K562 (cell line): ENCODE measurements around the gene GRB10. TPM values are rescaled to one million over a fixed set of nuclear protein-coding genes. Genes with fewer than 3 reads are reported as not detected.

Experiments used
- ATAC-seq: fragments of 200-7000 bp; cut with Tn5 transposase; 3 replicates; pipeline ENCODE4 v1.9.1; 2020; ENCODE audit warnings: moderate library complexity
- BruUV-seq: library from RNA; stranded (reverse); fragments of 400-500 nt; replicated peaks from 2 replicates; lab custom pipeline; 2021; lab: Mats Ljungman, UMichigan
- CTCF ChIA-PET: fragments of 300-600 bp; formaldehyde crosslinking; extraction: SDS; loops from one replicate; lab custom pipeline; 2021; ENCODE audit warnings: low intra/inter-chr PET ratio; lab: Yijun Ruan, JAX
- POLR2A ChIA-PET: fragments of 300-600, 350-650 bp; sonication (Branson Sonifier 250); formaldehyde crosslinking; extraction: SDS; loops from one replicate; lab custom pipeline; 2021; ENCODE audit warnings: antibody characterized with exemption, inconsistent platforms; lab: Yijun Ruan, JAX
- DNase-seq, 4 experiments: peaks; one replicate each; pipeline versions ENCODE4 v3.0.0 to v3.0.0-alpha.2; 2011 to 2018; ENCODE audit warnings: low spot score in 3 of 4, mixed read lengths in 3 of 4; ENCODE audit errors: extremely low read depth in 1 of 4
- FAIRE-seq: peaks from 2 replicates; lab custom pipeline; 2011; peaks lifted over from hg19 to GRCh38; lab: Jason Lieb, UNC
- H2AFZ ChIP-seq: 2 replicates; pipeline ENCODE4 v1.6.0; 2011; ENCODE audit warnings: low read depth, low read length, control low read depth, inconsistent platforms
- H3K27ac ChIP-seq: fragments of 200-600 bp; 3 replicates; pipeline ENCODE4 v1.8.0; 2011; ENCODE audit warnings: low read depth, mild to moderate bottlenecking, control low read depth, inconsistent platforms, low read length, moderate library complexity, mixed read lengths; ENCODE audit errors: extremely low read depth
- H3K27me3 ChIP-seq, 2 experiments: fragments of 300-600 bp in 1 of 2; 2 replicates in 1 of 2; 3 replicates in 1 of 2; pipeline versions ENCODE4 v1.6.0 to v1.8.0; 2011; ENCODE audit warnings: inconsistent platforms in 2 of 2, low read length in 2 of 2, mild to moderate bottlenecking in 1 of 2, mixed read lengths in 1 of 2, moderate library complexity in 1 of 2; ENCODE audit not compliant: control insufficient read depth in 2 of 2, insufficient read depth in 2 of 2
- H3K36me3 ChIP-seq: fragments of 300-600 bp; 3 replicates; pipeline ENCODE4 v1.8.0; 2011; ENCODE audit warnings: mild to moderate bottlenecking, low read length, inconsistent platforms; ENCODE audit not compliant: control insufficient read depth, insufficient read depth
- H3K4me1 ChIP-seq, 2 experiments: fragments of 200-600 bp in 1 of 2; replicated peaks in 1 of 2; 2 replicates in 1 of 2; 3 replicates in 1 of 2; pipeline versions ENCODE4 v1.5.1 to v1.8.0; 2011; ENCODE audit warnings: inconsistent platforms in 2 of 2, low read length in 2 of 2, mild to moderate bottlenecking in 1 of 2, mixed read lengths in 1 of 2, moderate library complexity in 1 of 2; ENCODE audit not compliant: control insufficient read depth in 2 of 2, insufficient read depth in 2 of 2
- H3K4me2 ChIP-seq: 2 replicates; pipeline ENCODE4 v1.6.1; 2011; ENCODE audit warnings: low read length, control low read depth, inconsistent platforms, mixed read lengths; ENCODE audit not compliant: insufficient read depth
- H3K4me3 ChIP-seq: fragments of 200-600 bp; sonication (generic), shearing (Covaris generic); 2 replicates; pipeline ENCODE4 v1.5.1; 2016; ENCODE audit warnings: control low read depth, inconsistent platforms
- H3K79me2 ChIP-seq: fragments of 200-600 bp; 3 replicates; pipeline ENCODE4 v1.8.0; 2011; ENCODE audit warnings: low read length, inconsistent platforms; ENCODE audit not compliant: control insufficient read depth, insufficient read depth
- H3K9ac ChIP-seq, 2 experiments: 2 replicates each; pipeline versions ENCODE4 v1.6.0 to v1.6.1; 2011; ENCODE audit warnings: low read depth in 2 of 2, low read length in 2 of 2, control low read depth in 1 of 2, inconsistent platforms in 1 of 2, mild to moderate bottlenecking in 1 of 2, mixed read lengths in 1 of 2; ENCODE audit not compliant: insufficient read depth in 1 of 2
- H3K9me1 ChIP-seq: one replicate; pipeline ENCODE4 v1.6.0; 2011; ENCODE audit warnings: inconsistent platforms, mild to moderate bottlenecking, low read length, moderate library complexity; ENCODE audit not compliant: control insufficient read depth, insufficient read depth
- H3K9me3 ChIP-seq: replicated peaks from 2 replicates; pipeline ENCODE4 v1.5.1; 2011; ENCODE audit warnings: low read depth, low read length, inconsistent platforms; ENCODE audit not compliant: control insufficient read depth, insufficient read depth
- H4K20me1 ChIP-seq: replicated peaks from 2 replicates; pipeline ENCODE4 v1.6.1; 2011; ENCODE audit warnings: low read length, inconsistent platforms, mixed read lengths; ENCODE audit not compliant: control insufficient read depth, insufficient read depth
- CHD1 ChIP-seq: fragments of 200-600 bp; sonication (generic); IDR thresholded peaks from one replicate; pipeline ENCODE4 v1.6.1; 2012; ENCODE audit warnings: mild to moderate bottlenecking, moderate library complexity, low read length, inconsistent platforms
- ERF ChIP-seq: fragments of 450-650 bp; formaldehyde crosslinking; IDR thresholded peaks from 2 replicates; pipeline ENCODE4 v1.4.0; 2020; ENCODE audit warnings: mild to moderate bottlenecking, mixed read lengths
- SMAD3 ChIP-seq: fragments of 450-650 bp; formaldehyde crosslinking; conservative IDR thresholded peaks from 2 replicates; pipeline ENCODE4 v1.4.0; 2020; ENCODE audit warnings: mild to moderate bottlenecking
- SRSF1 ChIP-seq: fragments of 200-400 bp; formaldehyde crosslinking; IDR thresholded peaks from 2 replicates; pipeline ENCODE4 v1.6.1; 2017; ENCODE audit warnings: mild to moderate bottlenecking, low read depth, low read length, moderate library complexity
- ZNF57 ChIP-seq: fragments of 450-650 bp; formaldehyde crosslinking; IDR thresholded peaks from 2 replicates; pipeline ENCODE4 v1.4.0; 2020; ENCODE audit warnings: mild to moderate bottlenecking, moderate library complexity
- WGBS: fragments of 100-300 bp; shearing (Covaris generic); methylation state at CpG from one replicate; pipeline ENCODE4 v1.1.6; 2016; ENCODE audit warnings: low coverage, mixed read lengths; ENCODE audit not compliant: insufficient coverage; ENCODE audit errors: missing lambda C conversion rate; 5-methylcytosine and 5-hydroxymethylcytosine counted together
- in situ Hi-C: fragments of 300-500 bp; cut with MboI; formaldehyde crosslinking; loops from 4 replicates; pipeline ENCODE4 v1.15.0; 2018; ENCODE audit warnings: inconsistent platforms, mixed read lengths
- intact Hi-C: fragments of 100-400 bp; cut with micrococcal nuclease; formaldehyde crosslinking; loops from 2 replicates; pipeline ENCODE4 v1.14.2; 2022
- polyA plus RNA-seq, 8 experiments: library from polyadenylated mRNA; depleted of rRNA in 4 of 8; stranded (reverse) in 5 of 8; unstranded in 3 of 8; fragments of >200 nt; fragmentation: Nextera tagmentation in 2 of 8; fragmentation: Illumina TruSeq in 1 of 8; extraction: Ambion mirVana in 2 of 8; extraction: Trizol in 1 of 8; gene quantifications; 2 replicates each; pipeline versions ENCODE4 v1.2.1 to v1.2.3, GENCODE V29; 2011 to 2014; ENCODE audit warnings: inconsistent platforms in 1 of 8, missing spikeins in 1 of 8
- total RNA-seq, 7 experiments: library from RNA; depleted of rRNA in 6 of 7; stranded (reverse); fragments of >200 nt in 6 of 7; fragmentation: Illumina TruSeq in 2 of 7; extraction: Trizol in 2 of 7; gene quantifications; 2 replicates each; pipeline versions ENCODE4 v1.2.1 to v1.2.3, GENCODE V29; 2011 to 2021; ENCODE audit warnings: low replicate concordance in 1 of 7

Gene GRB10
- total and polyA plus RNA-seq, 9 of the 15 experiments (the other 6 are each of a cell fraction or from before 2014, with no cell fraction given) = 8.9 to 88.5 (median 40.7) TPM

GRCh38 chr7:50757703-50758390 lies 24.8 kb downstream of the GRB10 start (continued):
- TF ChIP-seq SMAD3 (CRISPR knock-in tag) (no peak), ERF (CRISPR knock-in tag) (no peak)

GRCh38 chr7:50756180-50756579 lies 26.5 kb downstream of the GRB10 start:
- peaks cover 81% of the 10 kb centered on the region for H4K20me1 ChIP-seq
- POLR2A ChIA-PET = interaction anchor here (0.7 to 1.3 kb wide), 3 partner anchors 8 to 14 kb away, joined by 3 to 4 read pairs (median 3); no protein-coding TSS in a partner anchor
- DNase-seq (no peak), FAIRE-seq (no peak), ATAC-seq (no peak)
- no peak for TF ChIP-seq CHD1
- TF ChIP-seq SRSF1 = no peak
- no peak for TF ChIP-seq ZNF57
- intact Hi-C loops (no loop called here), in situ Hi-C loops (no loop called here)
- H3K9me3 ChIP-seq = no peaks in the 10 kb centered on the region
- peaks cover 100% of the 10 kb centered on the region for H3K79me2 ChIP-seq
- H2AFZ ChIP-seq = no peak overlapping the region
- no peak overlapping the region for H3K27ac ChIP-seq
- no peaks in the 10 kb centered on the region for H3K4me1 ChIP-seq
- no peak overlapping the region for H3K9ac ChIP-seq
- no peak overlapping the region for H3K4me2 ChIP-seq
- peaks cover 21% of the 10 kb centered on the region for H3K9me1 ChIP-seq
- no TSS peak for BruUV-seq
- CTCF ChIA-PET = no interaction called here
- WGBS = 92% methylated on average over 8 of the region's 9 CpGs
- H3K4me3 ChIP-seq = no peak overlapping the region
- H3K36me3 ChIP-seq = peaks cover 30% of the 10 kb centered on the region; the same call in 2 of the 3 replicates
- no peaks in the 10 kb centered on the region for H3K27me3 ChIP-seq
